Spleen (tissue), 11 donors: ENCODE measurements around the gene HDAC5. TPM values are rescaled to one million over a fixed set of nuclear protein-coding genes. Genes with fewer than 3 reads are reported as not detected.

Source experiments
- DNase-seq: peaks from one replicate; pipeline ENCODE4 v3.0.0-alpha.2; 2020
- H3K27ac ChIP-seq, 8 donors: fragments of 200-600 bp; sonication (generic) in 7 of 8; 1 replicate in 4 of 8; 2 replicates in 4 of 8; pipeline versions ENCODE4 v1.5.0 to v1.8.0; 2016 to 2021; ENCODE audit warnings: inconsistent platforms in 4 of 8, mild to moderate bottlenecking in 4 of 8, moderate library complexity in 1 of 8
- H3K27me3 ChIP-seq, 7 donors: fragments of 200-600 bp; sonication (generic) in 6 of 7; replicated peaks in 1 of 7; 1 replicate in 4 of 7; 2 replicates in 3 of 7; pipeline versions ENCODE4 v1.5.0 to v1.8.0; 2016 to 2021; ENCODE audit warnings: inconsistent platforms in 3 of 7, mild to moderate bottlenecking in 1 of 7
- H3K36me3 ChIP-seq, 6 donors: fragments of 200-600 bp; sonication (generic) in 5 of 6; 1 replicate in 4 of 6; 2 replicates in 2 of 6; pipeline versions ENCODE4 v1.5.0 to v1.8.0; 2016 to 2021; ENCODE audit warnings: inconsistent platforms in 2 of 6
- H3K4me1 ChIP-seq, 6 donors: fragments of 200-600 bp; sonication (generic) in 5 of 6; 1 replicate in 3 of 6; 2 replicates in 3 of 6; pipeline versions ENCODE4 v1.5.0 to v1.8.0; 2016 to 2021; ENCODE audit warnings: inconsistent platforms in 3 of 6
- H3K4me3 ChIP-seq, 8 donors: fragments of 200-600 bp; sonication (generic) in 7 of 8; 1 replicate in 4 of 8; 2 replicates in 4 of 8; pipeline versions ENCODE4 v1.5.0 to v1.8.0; 2016 to 2021; ENCODE audit warnings: inconsistent platforms in 4 of 8, mild to moderate bottlenecking in 4 of 8, moderate library complexity in 2 of 8
- H3K9me3 ChIP-seq, 8 donors: fragments of 200-600 bp; sonication (generic) in 7 of 8; 1 replicate in 4 of 8; 2 replicates in 4 of 8; pipeline versions ENCODE4 v1.5.0 to v1.8.0; 2016 to 2021; ENCODE audit warnings: inconsistent platforms in 4 of 8
- POLR2A ChIP-seq, 3 donors: fragments of 450-650 bp; IDR thresholded peaks; one replicate each; pipeline ENCODE4 v1.5.1; 2017; ENCODE audit warnings: antibody characterized with exemption in 3 of 3, mild to moderate bottlenecking in 1 of 3
- POLR2AphosphoS5 ChIP-seq, 3 donors: sonication (generic); formaldehyde crosslinking; IDR thresholded peaks; one replicate each; pipeline ENCODE4 v1.5.1; 2017; ENCODE audit warnings: antibody characterized with exemption in 3 of 3
- WGBS, 5 donors: extraction: QIAGEN DNeasy Blood & Tissue Kit in 3 of 5; methylation state at CpG; one replicate each; pipeline versions ENCODE4 v1.1.5 to v1.1.7; 2013 to 2018; 5-methylcytosine and 5-hydroxymethylcytosine counted together
- intact Hi-C: fragments of 100-400 bp; cut with DNase I; formaldehyde crosslinking; loops from one replicate; pipeline ENCODE4 v1.15.0; 2023; ENCODE audit warnings: low total_unique reads
- polyA plus RNA-seq, 3 donors: library from polyadenylated mRNA; stranded (reverse); fragments of 200-250 nt; gene quantifications; one replicate each; pipeline ENCODE4 v1.2.1, GENCODE V29; 2013
- total RNA-seq, 7 donors: library from RNA; depleted of rRNA in 3 of 7; stranded (reverse); fragments of >200 nt in 3 of 7; fragmentation: NEBNext Ultra II Directional in 4 of 7; extraction: Animal tissue kit (Norgen Biotek cat#: 25700) in 4 of 7; gene quantifications; one replicate each; pipeline versions ENCODE4 v1.1.0 to v1.2.1, GENCODE V29; 2016 to 2021
- TF ChIP-seq, protein P1 (sequence below), 11 experiments: fragments of 200-600 bp in 7 of 11; fragments of 450-650 bp in 4 of 11; sonication (generic) in 4 of 11; IDR thresholded peaks in 8 of 11; conservative IDR thresholded peaks in 3 of 11; 1 replicate in 7 of 11; 2 replicates in 4 of 11; pipeline versions ENCODE4 v1.4.0 to v1.8.0; 2016 to 2021; ENCODE audit warnings: antibody characterized with exemption in 11 of 11, inconsistent platforms in 4 of 11, mild to moderate bottlenecking in 1 of 11
- donor health status: healthy with polysubstance abuse.
- donor health status: DM: no; HTN: no; CAD: no; lungs with moderate emphysema.
- donor health status: DM: no; HTN: no; CAD: no.
- donor health status: Bipolar disorder and iron deficiency.
- donor health status: healthy.
- donor health status: DM: no; HTN: no; CAD: no.
- donor health status: DM: yes; HTN: yes; CAD: no.

The HDAC5 gene
- total and polyA plus RNA-seq, 10 donors = 18.5 to 72.9 (median 46.7) TPM

DNA sequence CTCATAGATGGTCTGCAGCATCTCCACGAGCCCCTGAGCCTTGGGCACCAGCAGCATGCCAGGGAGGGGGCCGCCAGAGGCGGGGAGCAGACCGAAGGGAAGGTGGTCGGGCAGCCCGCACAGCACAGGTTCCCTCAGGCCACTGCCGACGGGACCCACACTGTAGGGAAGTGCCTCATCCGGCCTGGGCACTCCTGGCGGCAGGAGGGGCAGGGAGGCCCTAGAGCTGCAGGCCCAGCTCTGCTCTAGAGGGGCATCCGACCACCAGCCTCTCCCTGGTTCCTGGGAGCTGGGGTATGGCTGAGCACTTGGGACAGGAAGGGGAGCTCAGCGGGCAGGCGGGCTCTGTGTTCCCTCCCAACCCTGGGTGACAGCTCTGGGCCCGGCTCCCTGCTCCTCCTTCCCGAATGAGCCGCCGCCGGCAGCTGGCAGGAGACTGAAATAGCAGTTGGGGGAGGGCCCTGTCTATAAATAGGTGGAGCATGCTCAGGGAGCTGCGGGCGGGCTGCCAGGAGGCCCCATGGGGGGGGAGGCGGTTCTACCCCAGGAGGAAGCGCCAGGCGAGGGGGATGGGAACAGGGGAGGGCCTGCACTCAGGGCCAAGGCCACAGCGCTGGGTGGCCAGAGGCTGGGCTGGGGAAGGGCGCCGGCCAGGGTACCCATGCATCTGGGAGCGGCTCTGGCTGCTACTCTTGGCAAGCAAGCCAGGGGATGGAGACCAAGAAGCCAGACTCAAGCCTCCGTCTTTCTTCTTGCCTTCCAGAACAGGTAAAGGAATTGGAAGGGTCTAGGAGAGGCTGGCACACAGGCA, 12.4 kb downstream of the HDAC5 start:
- intact Hi-C loops = no loop called here
- Histone ChIP-seq H3K4me3 (peak overlapping the region in 7 of 8 donors; percentile 18 to 57 (median 33)), H3K27me3 (no peaks in the 10 kb centered on the region), H3K36me3 (peaks cover 0 to 54% (median 7%) of the 10 kb centered on the region in 6 donors), H3K27ac (peak overlapping the region; percentile 1 to 86 (median 78)), H3K9me3 (no peaks in the 10 kb centered on the region), H3K4me1 (peaks cover 55 to 96% (median 83%) of the 10 kb centered on the region in 6 donors)
- WGBS, 5 donors = 4 to 26% (median 8%) methylated on average over 10 to 28 of the region's 28 CpGs
- DNase-seq = peak; percentile 95
- peak in 1 of 3 donors; percentile 34 for TF ChIP-seq POLR2A (IDR thresholded peaks at IDR 0.05)
- TF ChIP-seq, protein P1, sequence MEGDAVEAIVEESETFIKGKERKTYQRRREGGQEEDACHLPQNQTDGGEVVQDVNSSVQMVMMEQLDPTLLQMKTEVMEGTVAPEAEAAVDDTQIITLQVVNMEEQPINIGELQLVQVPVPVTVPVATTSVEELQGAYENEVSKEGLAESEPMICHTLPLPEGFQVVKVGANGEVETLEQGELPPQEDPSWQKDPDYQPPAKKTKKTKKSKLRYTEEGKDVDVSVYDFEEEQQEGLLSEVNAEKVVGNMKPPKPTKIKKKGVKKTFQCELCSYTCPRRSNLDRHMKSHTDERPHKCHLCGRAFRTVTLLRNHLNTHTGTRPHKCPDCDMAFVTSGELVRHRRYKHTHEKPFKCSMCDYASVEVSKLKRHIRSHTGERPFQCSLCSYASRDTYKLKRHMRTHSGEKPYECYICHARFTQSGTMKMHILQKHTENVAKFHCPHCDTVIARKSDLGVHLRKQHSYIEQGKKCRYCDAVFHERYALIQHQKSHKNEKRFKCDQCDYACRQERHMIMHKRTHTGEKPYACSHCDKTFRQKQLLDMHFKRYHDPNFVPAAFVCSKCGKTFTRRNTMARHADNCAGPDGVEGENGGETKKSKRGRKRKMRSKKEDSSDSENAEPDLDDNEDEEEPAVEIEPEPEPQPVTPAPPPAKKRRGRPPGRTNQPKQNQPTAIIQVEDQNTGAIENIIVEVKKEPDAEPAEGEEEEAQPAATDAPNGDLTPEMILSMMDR (IDR thresholded peaks at IDR 0.05 in 8 of 11, conservative IDR thresholded peaks at IDR 0.05 in 3 of 11) = peak in 3 of 11 experiments; percentile 12 to 29 (median 25)
- peak; percentile 82 to 92 (median 85) for TF ChIP-seq POLR2AphosphoS5 (IDR thresholded peaks at IDR 0.05)

GRCh38 chr17:44110011-44110686, 13.3 kb downstream of the HDAC5 start:
- no peak for DNase-seq
- 54 to 67% (median 61%) methylated on average over 8 to 10 of the region's 10 CpGs for WGBS, 5 donors
- Histone ChIP-seq H3K36me3 (peaks cover 0 to 51% (median 2%) of the 10 kb centered on the region in 6 donors), H3K27ac (peak overlapping the region in 7 of 8 donors; percentile 67 to 86 (median 79)), H3K9me3 (no peaks in the 10 kb centered on the region), H3K4me3 (peak overlapping the region in 7 of 8 donors; percentile 18 to 57 (median 33)), H3K4me1 (peaks cover 52 to 94% (median 75%) of the 10 kb centered on the region in 6 donors), H3K27me3 (no peaks in the 10 kb centered on the region)
- intact Hi-C loops = no loop called here
- TF ChIP-seq, protein P1 (IDR thresholded peaks at IDR 0.05 in 8 of 11, conservative IDR thresholded peaks at IDR 0.05 in 3 of 11) = no peak
- TF ChIP-seq POLR2A (IDR thresholded peaks at IDR 0.05) (no peak), POLR2AphosphoS5 (IDR thresholded peaks at IDR 0.05) (no peak)

DNA sequence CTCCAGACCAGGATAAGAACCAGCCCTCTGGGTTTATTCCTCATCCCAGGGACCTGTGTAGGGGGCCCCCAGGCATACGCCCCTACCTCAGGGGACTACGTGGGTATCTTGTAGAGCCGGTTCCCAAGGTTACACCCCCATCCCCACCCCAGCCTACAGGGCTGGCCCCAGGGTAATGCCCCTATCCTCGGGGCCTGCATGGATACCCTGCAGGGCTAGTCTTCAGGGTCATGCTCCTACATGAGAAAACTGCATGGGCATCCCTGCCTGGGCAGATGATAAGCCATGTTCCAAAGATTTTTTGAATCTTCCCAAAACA, 14.2 kb downstream of the HDAC5 start:
- Histone ChIP-seq H3K27me3 (no peaks in the 10 kb centered on the region), H3K36me3 (peaks cover 0 to 51% (median 2%) of the 10 kb centered on the region in 6 donors), H3K4me3 (no peak overlapping the region), H3K9me3 (no peaks in the 10 kb centered on the region), H3K27ac (peak overlapping the region in 7 of 8 donors; percentile 39 to 86 (median 78)), H3K4me1 (peaks cover 52 to 85% (median 66%) of the 10 kb centered on the region in 6 donors)
- no peak for TF ChIP-seq POLR2AphosphoS5 (IDR thresholded peaks at IDR 0.05)
- TF ChIP-seq, protein P1 (IDR thresholded peaks at IDR 0.05 in 8 of 11, conservative IDR thresholded peaks at IDR 0.05 in 3 of 11) = no peak
- TF ChIP-seq POLR2A (IDR thresholded peaks at IDR 0.05) = no peak
- intact Hi-C loops = no loop called here
- DNase-seq = no peak
- 0 to 79% (median 56%) methylated on average over 1 to 4 of the region's 4 CpGs for WGBS, 5 donors
